Mucosa of descending colon (tissue), 3 donors: ENCODE data around the gene CDS2. TPM values are rescaled to one million over a fixed set of nuclear protein-coding genes. Genes with fewer than 3 reads are reported as not detected.

Experiments used
- ATAC-seq: fragments of 200-7000 bp; cut with Tn5 transposase; one replicate; pipeline ENCODE4 v1.9.1; 2020; ENCODE audit warnings: mild to moderate bottlenecking, moderate library complexity
- DNase-seq, 3 donors: peaks; one replicate each; pipeline ENCODE4 v3.0.0-alpha.2; 2020
- H3K36me3 ChIP-seq: fragments of 200-600 bp; one replicate; pipeline ENCODE4 v1.8.0; 2021; ENCODE audit warnings: low read depth, mild to moderate bottlenecking
- H3K4me1 ChIP-seq: fragments of 200-600 bp; one replicate; pipeline ENCODE4 v1.8.0; 2021; ENCODE audit warnings: low read depth, mild to moderate bottlenecking
- H3K4me3 ChIP-seq: fragments of 200-600 bp; one replicate; pipeline ENCODE4 v1.8.0; 2021; ENCODE audit warnings: mild to moderate bottlenecking
- H3K9me3 ChIP-seq: fragments of 200-600 bp; one replicate; pipeline ENCODE4 v1.8.0; 2021; ENCODE audit warnings: mild to moderate bottlenecking
- intact Hi-C, 2 donors: fragments of 100-400 bp; cut with DNase I in 1 of 2; cut with micrococcal nuclease in 1 of 2; formaldehyde crosslinking; loops; one replicate each; pipeline versions ENCODE4 v1.11.0 to v1.11.1; 2022; cut with DNase I, micrococcal nuclease
- total RNA-seq, 3 donors: library from RNA; stranded (reverse); fragmentation: NEBNext Ultra II Directional in 2 of 3; extraction: Animal tissue kit (Norgen Biotek cat#: 25700) in 2 of 3; gene quantifications; one replicate each; pipeline versions ENCODE4 v1.2.1 to v1.2.4, GENCODE V29; 2021 to 2023
- TF ChIP-seq, protein P1 (sequence below): fragments of 200-600 bp; IDR thresholded peaks from one replicate; pipeline ENCODE4 v1.8.0; 2022; ENCODE audit warnings: antibody characterized with exemption, mild to moderate bottlenecking
- donor health status: DM: no; HTN: no; CAD: no; lungs with moderate emphysema.
- donor health status: DM: no; HTN: no; CAD: no.
- donor health status: DM: no; HTN: yes; CAD: no.

CDS2 gene
- total RNA-seq, 3 donors from 2014 or later, result 37.9 to 59.5 (median 39.6) TPM

GRCh38 chr20:5184684-5185083, 57.9 kb downstream of the CDS2 start:
- Histone ChIP-seq H3K4me3 (no peak overlapping the region), H3K36me3 (no peaks in the 10 kb centered on the region), H3K4me1 (peaks cover 7% of the 10 kb centered on the region), H3K9me3 (no peaks in the 10 kb centered on the region)
- intact Hi-C loops, result no loop called here
- no peak for ATAC-seq
- TF ChIP-seq, protein P1, sequence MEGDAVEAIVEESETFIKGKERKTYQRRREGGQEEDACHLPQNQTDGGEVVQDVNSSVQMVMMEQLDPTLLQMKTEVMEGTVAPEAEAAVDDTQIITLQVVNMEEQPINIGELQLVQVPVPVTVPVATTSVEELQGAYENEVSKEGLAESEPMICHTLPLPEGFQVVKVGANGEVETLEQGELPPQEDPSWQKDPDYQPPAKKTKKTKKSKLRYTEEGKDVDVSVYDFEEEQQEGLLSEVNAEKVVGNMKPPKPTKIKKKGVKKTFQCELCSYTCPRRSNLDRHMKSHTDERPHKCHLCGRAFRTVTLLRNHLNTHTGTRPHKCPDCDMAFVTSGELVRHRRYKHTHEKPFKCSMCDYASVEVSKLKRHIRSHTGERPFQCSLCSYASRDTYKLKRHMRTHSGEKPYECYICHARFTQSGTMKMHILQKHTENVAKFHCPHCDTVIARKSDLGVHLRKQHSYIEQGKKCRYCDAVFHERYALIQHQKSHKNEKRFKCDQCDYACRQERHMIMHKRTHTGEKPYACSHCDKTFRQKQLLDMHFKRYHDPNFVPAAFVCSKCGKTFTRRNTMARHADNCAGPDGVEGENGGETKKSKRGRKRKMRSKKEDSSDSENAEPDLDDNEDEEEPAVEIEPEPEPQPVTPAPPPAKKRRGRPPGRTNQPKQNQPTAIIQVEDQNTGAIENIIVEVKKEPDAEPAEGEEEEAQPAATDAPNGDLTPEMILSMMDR, result no peak
- DNase-seq, result no peak

DNA sequence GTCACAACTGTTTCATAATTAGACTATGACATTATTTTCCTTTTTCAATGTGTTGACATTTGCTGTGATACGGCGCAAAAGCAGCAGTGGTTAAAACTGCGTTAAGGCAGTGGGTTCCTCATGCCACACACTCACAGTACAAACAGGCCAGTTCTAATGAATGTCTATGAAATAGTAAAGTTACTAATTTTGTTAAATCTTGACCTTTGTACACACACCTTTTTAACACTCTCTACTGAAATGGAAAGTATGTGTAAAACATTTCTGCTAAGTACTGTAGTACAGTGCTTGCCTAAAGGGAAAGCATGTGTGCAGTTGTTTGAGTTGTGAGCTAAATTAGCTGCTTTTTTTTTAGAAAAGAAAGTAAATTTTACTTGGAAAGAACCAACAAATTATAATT, 60.3 kb downstream of the CDS2 start:
- no peaks in the 10 kb centered on the region for H3K4me1 ChIP-seq
- no peaks in the 10 kb centered on the region for H3K9me3 ChIP-seq
- DNase-seq (no peak), ATAC-seq (no peak)
- TF ChIP-seq, protein P1, result no peak
- intact Hi-C loops, result no loop called here
- H3K4me3 ChIP-seq, result no peak overlapping the region
- no peaks in the 10 kb centered on the region for H3K36me3 ChIP-seq

DNA sequence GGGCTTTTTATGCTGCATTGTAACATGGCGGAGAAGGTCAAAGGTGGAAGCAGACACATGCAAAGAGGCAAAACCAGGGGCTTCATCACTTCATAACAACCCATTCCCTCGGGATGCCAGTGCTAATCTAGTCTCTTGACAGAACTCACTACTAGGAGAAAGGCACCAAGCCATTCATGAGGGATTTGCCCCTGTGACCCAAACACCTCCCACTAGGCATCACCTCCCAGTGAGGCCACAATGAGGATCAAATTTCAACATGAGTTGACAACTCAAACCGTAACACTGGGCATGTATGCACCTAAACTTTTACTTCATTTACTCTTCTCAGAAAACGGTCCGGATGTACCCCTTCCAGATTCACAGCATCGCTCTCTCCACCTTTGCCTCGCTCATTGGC, 61.9 kb downstream of the CDS2 start:
- Histone ChIP-seq H3K36me3 (no peaks in the 10 kb centered on the region), H3K9me3 (no peaks in the 10 kb centered on the region), H3K4me1 (no peaks in the 10 kb centered on the region), H3K4me3 (no peak overlapping the region)
- ATAC-seq (no peak), DNase-seq (no peak)
- intact Hi-C loops, result no loop called here
- TF ChIP-seq, protein P1, result no peak

DNA sequence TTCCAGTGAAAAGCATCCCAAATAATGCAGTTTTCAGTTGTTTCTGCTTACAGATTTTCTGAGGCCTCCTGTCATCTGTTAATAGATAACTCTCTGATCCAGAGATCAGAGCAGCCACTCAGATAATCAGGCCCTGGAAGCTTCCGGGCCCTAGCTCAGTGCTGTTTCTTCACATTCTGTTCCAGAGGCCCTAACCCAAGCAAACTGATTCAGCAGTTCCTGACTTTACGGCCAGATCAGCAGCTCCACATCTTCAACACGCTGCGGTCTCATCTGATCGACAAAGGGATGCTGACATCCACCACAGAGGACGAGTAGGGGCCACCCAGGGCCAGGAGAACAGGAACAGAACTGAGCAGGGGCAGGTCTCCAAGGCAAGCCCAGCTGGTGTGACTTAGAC, 63.1 kb downstream of the CDS2 start:
- ATAC-seq (no peak), DNase-seq (no peak)
- no peaks in the 10 kb centered on the region for H3K36me3 ChIP-seq
- H3K9me3 ChIP-seq, result no peaks in the 10 kb centered on the region
- intact Hi-C loops, result loop anchor here (5.0 kb wide), 1 partner anchor 63 kb away; the partner anchor contains the start of gene CDS2 (in 2 of the 2)
- TF ChIP-seq, protein P1, result no peak
- H3K4me1 ChIP-seq, result no peaks in the 10 kb centered on the region
- H3K4me3 ChIP-seq, result no peak overlapping the region

DNA sequence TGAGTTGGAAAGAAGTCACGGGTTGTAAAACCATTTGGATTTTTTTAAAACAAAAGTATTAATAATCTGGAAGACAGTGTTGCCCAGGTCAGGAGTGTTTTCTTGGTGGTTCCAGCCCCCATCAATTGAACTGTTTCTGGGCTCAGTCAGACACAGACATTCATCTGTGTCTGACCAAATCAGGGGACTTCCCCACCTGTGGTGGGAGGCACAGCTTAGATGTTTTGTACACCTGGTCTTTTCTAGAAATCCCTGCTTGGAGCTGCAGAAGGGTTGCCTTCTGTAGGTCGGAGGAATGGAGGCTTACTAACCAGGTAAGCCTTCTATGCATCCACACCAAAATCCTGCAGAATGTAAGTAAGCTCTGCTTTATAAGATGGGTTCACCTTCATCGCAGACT, 63.6 kb downstream of the CDS2 start:
- no peaks in the 10 kb centered on the region for H3K9me3 ChIP-seq
- H3K4me3 ChIP-seq, result no peak overlapping the region
- TF ChIP-seq, protein P1, result no peak
- DNase-seq (no peak), ATAC-seq (no peak)
- intact Hi-C loops, result loop anchor here (5.0 kb wide), 1 partner anchor 63 kb away; the partner anchor contains the start of gene CDS2 (in 2 of the 2)
- H3K4me1 ChIP-seq, result no peaks in the 10 kb centered on the region
- H3K36me3 ChIP-seq, result no peaks in the 10 kb centered on the region
